ENCODE data around the gene TMX1. TPM values are rescaled to one million over a fixed set of nuclear protein-coding genes. Genes with fewer than 3 reads are reported as not detected.
A peak's percentile ranks its signal among the peaks of the same experiment; 100 is the strongest.

The TMX1 gene
- total RNA-seq, 3 donors from 2014 or later, result 31.5 to 44.1 (median 41.8) TPM

DNA sequence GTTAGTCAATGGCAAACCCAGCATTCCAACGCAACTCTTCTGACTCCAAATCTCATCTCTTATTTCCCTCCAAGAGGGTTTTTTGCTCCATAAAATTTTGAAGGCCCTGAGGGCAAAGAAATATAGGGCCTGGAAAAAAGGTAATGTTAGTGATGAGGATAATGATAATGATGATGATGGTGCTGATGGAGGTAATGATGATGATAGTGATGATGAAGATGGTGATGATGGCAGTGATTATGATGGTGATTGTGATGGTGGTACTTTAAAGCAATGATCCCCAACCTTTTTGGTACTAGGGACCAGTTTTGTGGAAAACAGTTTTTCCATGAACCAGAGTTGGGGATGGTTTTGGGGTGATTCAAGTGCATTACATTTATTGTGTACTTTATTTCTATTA lies 50.1 kb downstream of the TMX1 start:
- Histone ChIP-seq H3K9me3 (no peaks in the 10 kb centered on the region), H3K4me1 (peaks cover 0 to 4% of the 10 kb centered on the region in 2 donors), H3K4me3 (no peak overlapping the region), H3K36me3 (no peaks in the 10 kb centered on the region), H3K27ac (no peak overlapping the region), H3K27me3 (no peaks in the 10 kb centered on the region)
- intact Hi-C loops (cut with DNase I; ENCODE audit: low total_unique reads), result no loop called here
- no peak for DNase-seq (ENCODE audit: low spot score in 2 of 2)
- TF ChIP-seq, protein P1, sequence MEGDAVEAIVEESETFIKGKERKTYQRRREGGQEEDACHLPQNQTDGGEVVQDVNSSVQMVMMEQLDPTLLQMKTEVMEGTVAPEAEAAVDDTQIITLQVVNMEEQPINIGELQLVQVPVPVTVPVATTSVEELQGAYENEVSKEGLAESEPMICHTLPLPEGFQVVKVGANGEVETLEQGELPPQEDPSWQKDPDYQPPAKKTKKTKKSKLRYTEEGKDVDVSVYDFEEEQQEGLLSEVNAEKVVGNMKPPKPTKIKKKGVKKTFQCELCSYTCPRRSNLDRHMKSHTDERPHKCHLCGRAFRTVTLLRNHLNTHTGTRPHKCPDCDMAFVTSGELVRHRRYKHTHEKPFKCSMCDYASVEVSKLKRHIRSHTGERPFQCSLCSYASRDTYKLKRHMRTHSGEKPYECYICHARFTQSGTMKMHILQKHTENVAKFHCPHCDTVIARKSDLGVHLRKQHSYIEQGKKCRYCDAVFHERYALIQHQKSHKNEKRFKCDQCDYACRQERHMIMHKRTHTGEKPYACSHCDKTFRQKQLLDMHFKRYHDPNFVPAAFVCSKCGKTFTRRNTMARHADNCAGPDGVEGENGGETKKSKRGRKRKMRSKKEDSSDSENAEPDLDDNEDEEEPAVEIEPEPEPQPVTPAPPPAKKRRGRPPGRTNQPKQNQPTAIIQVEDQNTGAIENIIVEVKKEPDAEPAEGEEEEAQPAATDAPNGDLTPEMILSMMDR (IDR thresholded peaks at IDR 0.05), result no peak
- TF ChIP-seq POLR2AphosphoS5 (IDR thresholded peaks at IDR 0.05), result no peak
- TF ChIP-seq POLR2A (IDR thresholded peaks at IDR 0.05), result no peak

DNA sequence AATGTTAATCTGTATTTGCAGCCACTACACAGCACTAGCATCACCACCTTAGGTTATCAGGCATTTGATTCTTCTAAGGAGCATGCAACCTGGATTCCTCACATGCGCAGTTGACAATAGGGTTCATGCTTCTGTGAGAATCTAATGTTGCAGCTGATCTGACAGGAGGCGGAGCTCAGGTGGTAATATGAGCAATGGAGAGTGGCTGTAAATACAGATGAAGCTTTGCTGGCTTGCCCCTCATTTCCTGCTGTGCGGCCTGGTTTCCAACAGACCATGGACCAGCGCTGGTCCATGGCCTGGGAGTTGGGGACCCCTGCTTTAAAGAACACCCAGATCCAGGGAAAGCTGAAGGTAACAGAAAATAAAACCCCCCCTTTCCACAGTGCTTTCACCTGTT lies 51.0 kb downstream of the TMX1 start:
- no peaks in the 10 kb centered on the region for H3K9me3 ChIP-seq
- DNase-seq (ENCODE audit: low spot score in 2 of 2), result no peak
- TF ChIP-seq, protein P1 (IDR thresholded peaks at IDR 0.05), result no peak
- TF ChIP-seq POLR2AphosphoS5 (IDR thresholded peaks at IDR 0.05) (no peak), POLR2A (IDR thresholded peaks at IDR 0.05) (no peak)
- intact Hi-C loops (cut with DNase I; ENCODE audit: low total_unique reads), result no loop called here
- no peaks in the 10 kb centered on the region for H3K27me3 ChIP-seq
- no peak overlapping the region for H3K4me3 ChIP-seq
- H3K4me1 ChIP-seq, result peaks cover 0 to 4% of the 10 kb centered on the region in 2 donors
- no peaks in the 10 kb centered on the region for H3K36me3 ChIP-seq
- H3K27ac ChIP-seq, result no peak overlapping the region

DNA sequence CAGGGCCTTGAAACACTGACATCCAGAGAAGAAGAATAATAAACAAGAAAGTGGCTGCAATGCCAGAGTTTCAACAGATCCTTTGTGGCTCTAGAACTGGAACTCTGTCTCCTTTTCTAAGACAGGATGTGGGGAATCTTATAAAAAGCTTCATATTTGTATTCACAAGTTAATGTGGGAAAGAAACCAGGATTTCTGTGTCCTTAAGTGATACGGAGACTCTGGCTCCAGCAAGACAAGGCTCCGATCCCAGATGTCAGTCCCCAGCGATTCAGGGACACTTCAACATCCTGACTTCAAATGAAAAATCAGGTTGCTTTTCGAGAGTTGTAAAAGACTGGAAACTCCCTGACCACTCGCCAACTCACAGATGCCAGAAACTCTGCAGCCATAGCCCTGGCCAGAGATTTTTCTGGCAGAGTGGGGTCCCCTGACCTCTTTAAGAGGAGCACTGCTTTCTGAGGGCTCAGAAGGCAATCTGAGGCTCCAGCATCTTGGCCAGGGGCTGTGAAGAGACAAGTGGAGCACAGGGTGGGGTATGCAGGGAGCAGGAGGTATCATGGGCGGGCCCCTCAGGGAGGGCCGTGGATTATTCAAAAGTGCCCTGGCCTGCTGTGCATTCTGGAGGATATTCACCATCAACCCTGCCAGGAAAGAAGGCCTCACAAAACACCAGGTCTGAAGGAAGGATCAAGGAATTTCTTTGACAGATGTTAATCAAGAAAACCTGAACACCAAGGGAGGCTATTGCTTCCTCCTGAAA lies 53.3 kb downstream of the TMX1 start:
- TF ChIP-seq, protein P1 (IDR thresholded peaks at IDR 0.05), result no peak
- TF ChIP-seq POLR2AphosphoS5 (IDR thresholded peaks at IDR 0.05) (no peak), POLR2A (IDR thresholded peaks at IDR 0.05) (no peak)
- H3K36me3 ChIP-seq, result no peaks in the 10 kb centered on the region
- H3K4me3 ChIP-seq, result no peak overlapping the region
- peak overlapping the region; percentile 66 to 85 for H3K27ac ChIP-seq
- no peak for DNase-seq (ENCODE audit: low spot score in 2 of 2)
- no peaks in the 10 kb centered on the region for H3K9me3 ChIP-seq
- intact Hi-C loops (cut with DNase I; ENCODE audit: low total_unique reads), result no loop called here
- peaks cover 0 to 4% of the 10 kb centered on the region in 2 donors for H3K4me1 ChIP-seq
- no peaks in the 10 kb centered on the region for H3K27me3 ChIP-seq

DNA sequence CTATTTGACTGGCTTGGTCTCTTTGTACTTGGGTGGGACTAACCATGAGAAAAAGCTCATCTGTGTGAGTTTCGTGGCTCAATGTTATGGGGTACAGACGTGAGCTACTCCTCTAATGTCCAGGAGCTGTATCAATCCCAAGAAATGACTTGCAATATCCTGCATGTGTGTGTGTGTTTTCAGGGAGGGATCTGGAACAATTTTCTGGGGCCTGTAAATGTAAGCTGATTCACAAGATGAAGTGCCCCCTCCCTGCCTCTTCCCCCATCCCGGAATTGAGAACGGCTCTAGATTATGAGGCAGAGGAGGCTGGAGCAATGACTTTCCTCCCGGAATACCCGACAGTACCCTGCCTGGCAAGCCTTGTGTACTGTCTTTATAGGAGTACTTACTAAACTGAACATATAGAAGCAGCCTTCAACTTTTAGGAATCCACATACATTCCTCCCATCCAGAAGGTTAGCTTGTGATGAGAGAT lies 53.9 kb downstream of the TMX1 start:
- H3K4me1 ChIP-seq, result peaks cover 0 to 4% of the 10 kb centered on the region in 2 donors
- H3K4me3 ChIP-seq, result no peak overlapping the region
- TF ChIP-seq, protein P1 (IDR thresholded peaks at IDR 0.05), result no peak
- TF ChIP-seq POLR2A (IDR thresholded peaks at IDR 0.05) (no peak), POLR2AphosphoS5 (IDR thresholded peaks at IDR 0.05) (no peak)
- intact Hi-C loops (cut with DNase I; ENCODE audit: low total_unique reads), result no loop called here
- no peaks in the 10 kb centered on the region for H3K36me3 ChIP-seq
- peak overlapping the region; percentile 66 to 85 for H3K27ac ChIP-seq
- H3K27me3 ChIP-seq, result no peaks in the 10 kb centered on the region
- H3K9me3 ChIP-seq, result no peaks in the 10 kb centered on the region
- DNase-seq (ENCODE audit: low spot score in 2 of 2), result no peak

DNA sequence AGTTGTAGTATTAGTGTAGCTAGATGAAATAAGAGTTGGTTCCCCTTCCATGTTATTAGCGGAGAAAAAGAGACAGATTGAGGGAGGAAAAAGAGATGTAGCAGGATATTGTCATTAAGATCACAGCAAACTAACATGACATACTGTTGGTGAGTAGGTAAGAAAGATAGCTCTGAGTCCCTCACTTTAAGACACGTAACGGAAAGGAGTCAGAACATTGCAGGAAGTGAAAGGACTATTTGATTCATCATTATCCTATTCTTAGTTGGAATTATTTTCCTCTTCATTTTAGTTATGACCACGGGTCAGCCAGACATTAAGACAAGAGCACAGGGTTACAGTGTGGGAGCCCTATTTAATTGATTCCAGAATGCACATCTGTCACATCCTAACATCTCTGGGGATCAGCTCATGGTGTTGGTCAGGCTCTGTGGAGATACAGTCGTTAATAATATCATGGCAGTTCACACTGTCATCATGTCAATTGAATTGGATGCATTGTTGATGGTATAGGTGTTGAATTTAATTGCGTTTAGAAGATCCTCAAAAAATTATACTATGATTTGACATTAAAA lies 55.0 kb downstream of the TMX1 start:
- no peaks in the 10 kb centered on the region for H3K27me3 ChIP-seq
- no peak overlapping the region for H3K4me3 ChIP-seq
- intact Hi-C loops (cut with DNase I; ENCODE audit: low total_unique reads), result no loop called here
- peaks cover 0 to 4% of the 10 kb centered on the region in 2 donors for H3K4me1 ChIP-seq
- no peak for DNase-seq (ENCODE audit: low spot score in 2 of 2)
- no peaks in the 10 kb centered on the region for H3K36me3 ChIP-seq
- H3K27ac ChIP-seq, result peak overlapping the region in 1 of 2 donors; percentile 85
- no peaks in the 10 kb centered on the region for H3K9me3 ChIP-seq
- TF ChIP-seq POLR2AphosphoS5 (IDR thresholded peaks at IDR 0.05) (no peak), POLR2A (IDR thresholded peaks at IDR 0.05) (no peak)
- TF ChIP-seq, protein P1 (IDR thresholded peaks at IDR 0.05), result no peak
